HuH-7 (cell line): Measurements from ENCODE around the gene CFAP97D2.

Experiments used
- DNase-seq: peaks from one replicate; pipeline ENCODE4 v3.0.0; 2011; ENCODE audit warnings: low spot score

Gene CFAP97D2

GRCh38 chr13:114200399-114200911 lies 21.4 kb downstream of the CFAP97D2 start:
- DNase-seq, result no peak

- no peak for DNase-seq
Observed at GRCh38 chr13:114202581-114202980, 23.5 kb downstream of the CFAP97D2 start.

GRCh38 chr13:114203536-114203935 lies 24.5 kb downstream of the CFAP97D2 start:
- DNase-seq, result no peak

GRCh38 chr13:114204894-114205293 lies 25.8 kb downstream of the CFAP97D2 start:
- DNase-seq, result no peak

- DNase-seq, result no peak
Observed at GRCh38 chr13:114208134-114208533, 29.1 kb downstream of the CFAP97D2 start.

- no peak for DNase-seq
Observed at GRCh38 chr13:114211446-114212157, 32.5 kb downstream of the CFAP97D2 start.

- DNase-seq, result no peak
Observed at GRCh38 chr13:114212158-114212495, 33.1 kb downstream of the CFAP97D2 start.

GRCh38 chr13:114213980-114214379 lies 34.9 kb downstream of the CFAP97D2 start:
- no peak for DNase-seq

- no peak for DNase-seq
Observed at GRCh38 chr13:114219392-114219791, 40.3 kb downstream of the CFAP97D2 start.

- DNase-seq, result no peak
Observed at GRCh38 chr13:114222461-114222968, 43.5 kb downstream of the CFAP97D2 start.

- no peak for DNase-seq
Observed at GRCh38 chr13:114224201-114224600, 45.1 kb downstream of the CFAP97D2 start.

- DNase-seq, result no peak
Observed at GRCh38 chr13:114225610-114226009, 46.6 kb downstream of the CFAP97D2 start.

- DNase-seq, result no peak
Observed at GRCh38 chr13:114226088-114226487, 47.0 kb downstream of the CFAP97D2 start.

- peak; percentile 89 for DNase-seq
Observed at GRCh38 chr13:114226699-114227323, 47.8 kb downstream of the CFAP97D2 start.

GRCh38 chr13:114227528-114227927 lies 48.5 kb downstream of the CFAP97D2 start:
- DNase-seq, result no peak

- no peak for DNase-seq
Observed at GRCh38 chr13:114228176-114228575, 49.1 kb downstream of the CFAP97D2 start.

GRCh38 chr13:114229506-114229905 lies 50.4 kb downstream of the CFAP97D2 start:
- DNase-seq, result no peak

- DNase-seq, result no peak
Observed at GRCh38 chr13:114230117-114230516, 51.1 kb downstream of the CFAP97D2 start.

GRCh38 chr13:114230575-114230974 lies 51.5 kb downstream of the CFAP97D2 start:
- DNase-seq, result no peak

- DNase-seq, result no peak
Observed at GRCh38 chr13:114231886-114232285, 52.8 kb downstream of the CFAP97D2 start.

GRCh38 chr13:114234266-114234644 lies 55.2 kb downstream of the CFAP97D2 start:
- DNase-seq, result no peak

- peak; percentile 91 for DNase-seq
Observed at GRCh38 chr13:114234645-114235421, 55.8 kb downstream of the CFAP97D2 start, which contains the start of gene CDC16. TSS of gene CDC16 (plus strand) at chr13:114234897. CDS start at chr13:114235085, 188 bp downstream.

- DNase-seq, result no peak
Observed at GRCh38 chr13:114235697-114236096, 56.6 kb downstream of the CFAP97D2 start.
